GM21786 (cell line): ENCODE data around the gene SRGAP3.
"Not testable (repeated sequence)": the region's sequence is repeated elsewhere in the genome, so short reads cannot be mapped to it uniquely, and the experiment has no call there.

ENCODE experiments used
- ATAC-seq: cut with Tn5 transposase; IDR thresholded peaks from one replicate; pipeline ENCODE4 v1.9.1; 2021; ENCODE audit not compliant: unreplicated experiment

SRGAP3 gene

GRCh38 chr3:9098716-9099675 is 150.4 kb downstream of the SRGAP3 start:
- ATAC-seq, result no peak

DNA sequence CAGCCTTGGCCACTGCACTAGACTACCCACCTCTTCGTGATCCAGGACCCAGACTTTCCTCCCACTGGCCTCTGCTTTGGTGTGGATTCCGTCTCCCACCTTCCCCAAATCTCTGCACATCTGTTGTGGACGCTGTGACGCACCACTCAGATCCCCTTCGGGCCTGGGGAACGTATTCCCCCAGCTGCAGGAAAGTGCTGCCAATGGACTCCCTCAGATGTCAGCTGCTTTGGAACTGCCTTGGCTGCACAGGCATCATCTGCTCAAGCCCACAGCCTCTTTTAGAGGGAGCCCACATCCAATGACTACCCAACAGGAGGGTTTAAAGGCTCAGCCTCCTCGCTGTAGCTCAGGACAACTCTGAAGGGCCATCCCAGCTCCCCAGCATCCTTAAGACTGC is 152.0 kb downstream of the SRGAP3 start:
- ATAC-seq, result no peak

DNA sequence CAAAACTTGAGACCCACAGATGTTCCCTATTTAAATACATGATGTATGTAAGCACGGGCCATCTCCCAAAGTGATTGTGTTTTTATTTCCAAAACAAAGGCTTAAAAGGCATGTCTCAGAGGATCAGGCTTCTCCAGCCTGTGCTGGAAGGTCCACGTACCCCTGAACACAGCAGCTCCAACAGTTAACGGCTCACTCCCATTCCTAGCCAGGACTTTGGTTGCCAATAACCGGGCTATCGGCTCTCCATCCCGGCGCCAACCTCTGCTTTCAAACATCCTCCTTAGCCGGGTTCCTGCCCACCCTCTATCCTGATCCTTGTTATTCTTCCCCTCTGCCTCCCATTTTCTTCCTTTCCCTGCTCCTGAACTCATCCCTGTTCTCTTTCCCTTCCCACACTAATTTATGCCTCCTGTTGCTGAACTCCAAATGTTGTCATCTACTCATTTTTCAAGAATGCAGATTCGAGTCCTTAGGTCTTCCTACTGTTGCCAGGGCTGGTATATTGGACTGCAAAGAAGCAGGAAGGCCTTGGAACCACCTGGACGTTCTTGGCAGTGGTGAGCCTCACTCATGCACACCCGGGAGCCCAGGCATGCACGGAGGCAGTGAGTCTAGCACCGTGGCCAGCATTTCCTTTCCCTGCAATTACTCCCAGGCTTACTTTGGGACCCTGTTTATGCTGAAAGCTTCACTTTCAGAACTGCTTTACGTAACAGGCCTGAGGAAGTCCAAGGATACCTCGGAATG is 157.8 kb downstream of the SRGAP3 start:
- ATAC-seq, result no peak

DNA sequence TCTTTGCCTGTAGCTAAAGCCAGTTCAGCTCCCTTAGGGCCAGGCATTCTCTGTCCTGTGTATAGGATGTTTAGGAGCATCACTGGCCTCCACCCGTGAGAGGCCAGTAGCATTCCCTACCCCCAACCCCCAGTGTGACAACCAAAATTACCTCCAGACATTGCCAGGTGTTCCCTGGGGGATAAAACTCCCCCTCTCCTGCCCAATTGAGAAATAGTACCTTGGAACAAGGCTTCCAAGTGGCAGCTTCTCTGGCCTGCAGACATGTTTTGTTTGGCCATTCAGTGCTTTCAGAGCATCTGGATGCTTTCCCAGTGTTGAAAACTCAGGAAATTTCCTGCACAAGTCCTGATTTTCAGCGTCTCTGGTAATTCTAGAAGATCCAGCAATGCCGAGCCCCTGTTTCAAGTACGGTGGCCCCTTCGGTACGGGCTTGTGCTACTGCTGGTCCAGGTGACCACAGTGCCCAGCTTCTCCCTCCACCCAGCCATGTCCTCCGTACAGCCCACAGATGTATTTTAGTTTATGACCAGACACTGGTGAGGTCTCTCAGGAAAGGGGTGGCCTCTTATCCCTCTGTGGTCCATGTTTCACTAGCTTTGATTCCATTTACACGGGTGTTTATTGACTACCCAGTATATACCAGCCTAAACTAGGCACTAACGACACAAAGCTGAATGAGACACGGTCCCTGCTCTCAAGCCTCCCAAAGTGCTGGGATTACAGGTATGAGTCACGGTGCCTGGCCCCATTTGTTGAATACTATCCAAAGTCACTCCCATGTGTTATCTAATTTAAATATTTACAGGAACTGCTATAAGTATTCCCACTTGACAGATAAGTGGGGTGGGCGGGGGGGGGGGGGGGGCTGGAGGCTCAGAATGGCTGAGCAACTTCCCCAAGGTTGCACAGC is 160.7 kb downstream of the SRGAP3 start:
- no peak for ATAC-seq

- ATAC-seq, result no peak
Observed at GRCh38 chr3:9087831-9088413, 161.5 kb downstream of the SRGAP3 start.

GRCh38 chr3:9085428-9085827 is 164.0 kb downstream of the SRGAP3 start:
- ATAC-seq, result not testable (repeated sequence)

DNA sequence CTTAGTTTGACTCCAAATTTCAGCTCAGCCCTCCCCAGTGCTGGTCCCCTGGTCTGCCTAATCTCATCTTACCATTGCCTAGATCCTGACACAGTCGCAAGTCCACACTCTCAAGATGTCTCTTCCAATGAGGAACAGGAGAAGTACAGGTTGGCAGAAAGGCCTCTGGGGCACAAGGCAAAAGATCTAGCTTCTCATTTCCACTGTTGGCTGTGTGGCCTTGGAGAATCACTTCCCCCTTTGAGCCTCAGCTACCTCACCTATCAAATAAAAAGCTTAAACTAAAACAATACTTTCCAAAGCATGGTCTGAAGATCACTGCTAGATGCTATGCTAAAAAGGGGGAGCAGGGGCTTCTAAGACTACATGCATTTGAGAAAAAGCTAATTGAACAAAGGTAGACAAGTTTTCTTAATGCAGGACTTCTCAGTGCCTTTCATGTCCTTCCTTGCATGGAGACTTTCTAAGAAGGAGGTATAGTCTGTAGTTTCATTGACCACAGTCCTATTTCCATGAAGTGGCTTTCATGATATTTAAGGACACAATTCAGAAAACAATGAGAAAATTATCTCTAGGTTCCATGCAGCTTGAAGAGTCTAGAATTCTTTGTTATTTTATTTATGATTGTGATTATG is 168.1 kb downstream of the SRGAP3 start:
- ATAC-seq, result no peak

DNA sequence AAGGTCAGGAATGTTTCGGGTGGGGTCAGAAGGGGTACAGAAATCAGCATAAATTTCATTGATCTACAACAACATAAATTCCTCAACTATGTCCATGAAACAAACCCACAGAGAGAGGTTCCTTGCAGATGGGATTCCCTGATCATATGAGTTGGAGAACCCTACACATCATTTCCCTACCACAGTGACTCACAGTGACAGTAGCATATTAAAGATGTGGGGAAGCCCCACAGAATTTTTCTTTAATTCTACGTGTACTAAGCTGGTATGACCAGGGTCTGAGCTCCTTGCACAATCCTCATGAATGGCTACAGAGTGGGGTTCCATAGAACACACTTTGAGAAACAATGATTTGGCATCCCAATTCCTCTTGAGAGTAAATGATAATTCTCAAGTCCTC is 169.3 kb downstream of the SRGAP3 start:
- no peak for ATAC-seq

- ATAC-seq, result no peak
Observed at GRCh38 chr3:9079676-9080075, 169.8 kb downstream of the SRGAP3 start.

GRCh38 chr3:9078561-9079240 is 170.7 kb downstream of the SRGAP3 start:
- no peak for ATAC-seq

DNA sequence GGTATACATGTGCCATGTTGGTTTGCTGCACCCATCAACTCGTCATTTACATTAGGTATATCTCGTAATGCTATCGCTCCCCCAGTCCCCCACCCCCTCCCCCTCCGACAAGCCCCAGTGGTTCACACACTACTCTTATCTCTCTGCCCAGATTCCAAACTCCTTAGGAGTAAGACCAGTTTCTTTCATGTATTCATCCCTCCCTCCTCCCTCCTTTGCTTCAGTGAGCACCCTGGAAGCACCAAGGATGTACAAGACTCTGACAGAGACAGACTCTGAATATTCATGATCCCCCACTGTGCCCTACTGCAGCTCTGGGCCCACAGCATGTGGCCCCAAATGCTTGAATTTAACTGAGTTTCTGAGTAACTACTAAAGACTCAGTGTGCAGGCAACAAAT is 172.4 kb downstream of the SRGAP3 start:
- no peak for ATAC-seq

DNA sequence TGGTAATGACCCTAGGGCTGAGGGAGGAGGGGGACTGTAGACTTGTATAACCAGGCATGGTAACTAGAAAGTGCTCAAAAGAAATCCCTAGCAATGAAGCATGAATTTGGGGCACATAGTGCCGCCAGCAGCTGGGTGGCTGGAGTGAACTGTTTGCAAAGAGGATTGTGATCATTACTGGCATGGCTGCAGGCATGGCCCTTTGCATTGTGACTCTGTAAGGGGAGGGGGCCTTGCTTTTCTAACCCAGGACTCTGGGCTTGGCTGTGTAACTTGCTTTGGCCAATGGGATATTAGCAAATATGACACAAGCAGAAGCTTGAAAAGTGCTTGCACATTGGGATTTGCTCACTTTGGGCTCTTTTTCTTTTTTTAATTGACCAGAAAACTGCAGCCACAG is 173.7 kb downstream of the SRGAP3 start:
- no peak for ATAC-seq

DNA sequence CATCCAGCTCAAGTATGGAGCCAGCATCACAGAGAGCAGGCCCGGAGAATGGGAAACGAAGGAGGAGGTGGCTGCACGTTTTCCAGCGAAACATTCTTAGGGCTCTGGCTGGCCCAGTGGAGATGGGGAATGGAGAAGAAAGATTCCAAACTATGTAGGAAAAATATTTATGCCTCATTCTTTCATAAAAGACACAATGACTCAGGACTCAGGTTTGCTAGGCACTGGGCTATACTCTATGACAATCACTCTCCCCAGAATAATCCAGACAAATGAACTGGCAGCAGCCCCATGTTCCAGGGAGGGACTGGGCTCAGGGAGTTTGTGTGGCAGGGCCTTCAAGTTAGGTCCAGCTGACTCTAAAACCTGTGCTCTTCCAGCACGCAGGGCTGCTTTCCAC is 175.4 kb downstream of the SRGAP3 start:
- no peak for ATAC-seq

DNA sequence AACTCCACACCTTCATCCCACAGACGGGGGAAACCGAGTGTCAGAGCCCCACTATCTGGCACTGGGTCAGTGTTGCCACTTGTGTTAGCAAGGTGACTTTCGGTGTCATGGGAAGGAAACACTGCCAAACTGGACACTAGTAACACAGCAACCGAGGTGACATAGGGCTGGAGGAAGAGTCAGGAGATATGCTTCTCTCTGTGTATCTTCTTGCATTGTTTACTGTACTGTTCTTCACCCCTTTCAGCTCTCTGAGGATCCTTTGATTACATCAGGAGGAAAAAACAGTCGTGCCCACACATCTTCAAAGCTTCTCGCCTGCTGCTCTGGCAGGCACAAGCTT is 176.8 kb downstream of the SRGAP3 start:
- ATAC-seq, result no peak

DNA sequence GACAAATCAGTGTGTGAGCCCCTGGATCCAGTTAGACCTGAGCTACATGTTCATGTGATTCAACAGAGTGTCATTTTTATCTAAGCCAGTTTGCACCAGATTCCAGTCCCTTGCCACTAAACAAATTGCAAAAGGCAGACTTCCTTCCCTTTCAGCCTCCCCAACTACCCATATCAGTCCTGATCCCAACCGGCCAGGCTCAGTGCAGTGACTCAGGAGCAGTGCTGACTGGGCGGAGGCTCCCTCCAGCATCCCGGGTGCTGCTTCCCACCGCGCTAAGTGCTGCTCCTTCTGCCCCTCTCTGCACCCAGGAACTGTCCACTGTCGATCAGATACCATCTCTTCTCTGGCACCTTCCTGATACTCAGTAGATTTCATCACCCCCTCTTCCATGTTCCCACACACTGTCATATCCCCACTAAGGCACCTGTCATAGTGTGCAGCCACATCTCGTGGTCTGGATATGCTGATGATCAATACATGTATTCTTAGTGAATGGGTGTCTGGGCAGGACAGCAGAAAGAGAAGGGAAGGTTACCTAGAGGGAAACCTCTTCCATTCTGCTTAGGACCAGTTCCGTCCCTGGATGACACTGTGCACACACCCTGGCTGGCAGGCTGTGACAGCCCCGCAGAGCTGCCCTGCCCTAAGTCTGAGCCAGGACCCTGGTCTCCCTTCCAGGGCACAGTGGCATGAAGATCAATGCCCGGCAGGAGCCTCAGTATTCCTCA is 177.3 kb downstream of the SRGAP3 start:
- no peak for ATAC-seq

GRCh38 chr3:9070961-9071360 is 178.5 kb downstream of the SRGAP3 start:
- no peak for ATAC-seq

DNA sequence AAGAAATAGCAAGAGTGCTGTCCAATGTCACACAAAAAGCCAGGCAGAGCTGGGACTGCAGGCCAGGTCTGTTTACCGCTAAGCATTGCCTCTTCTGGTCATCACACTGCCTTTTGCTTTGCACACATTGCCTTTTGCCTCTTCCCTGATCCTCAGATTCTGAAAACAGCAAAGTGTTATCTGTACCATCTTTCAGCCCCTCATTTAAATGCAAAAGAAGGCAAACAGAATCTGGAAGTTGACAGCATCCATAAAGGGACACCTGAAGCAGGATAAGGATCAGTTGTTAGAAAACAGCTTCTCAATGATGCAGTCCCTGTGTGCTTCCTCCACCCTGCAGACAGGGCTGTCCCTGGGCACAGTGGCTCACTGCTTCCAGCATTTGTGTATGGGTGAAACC is 179.5 kb downstream of the SRGAP3 start:
- no peak for ATAC-seq

- ATAC-seq, result no peak
Observed at GRCh38 chr3:9068051-9068450, 181.4 kb downstream of the SRGAP3 start.

DNA sequence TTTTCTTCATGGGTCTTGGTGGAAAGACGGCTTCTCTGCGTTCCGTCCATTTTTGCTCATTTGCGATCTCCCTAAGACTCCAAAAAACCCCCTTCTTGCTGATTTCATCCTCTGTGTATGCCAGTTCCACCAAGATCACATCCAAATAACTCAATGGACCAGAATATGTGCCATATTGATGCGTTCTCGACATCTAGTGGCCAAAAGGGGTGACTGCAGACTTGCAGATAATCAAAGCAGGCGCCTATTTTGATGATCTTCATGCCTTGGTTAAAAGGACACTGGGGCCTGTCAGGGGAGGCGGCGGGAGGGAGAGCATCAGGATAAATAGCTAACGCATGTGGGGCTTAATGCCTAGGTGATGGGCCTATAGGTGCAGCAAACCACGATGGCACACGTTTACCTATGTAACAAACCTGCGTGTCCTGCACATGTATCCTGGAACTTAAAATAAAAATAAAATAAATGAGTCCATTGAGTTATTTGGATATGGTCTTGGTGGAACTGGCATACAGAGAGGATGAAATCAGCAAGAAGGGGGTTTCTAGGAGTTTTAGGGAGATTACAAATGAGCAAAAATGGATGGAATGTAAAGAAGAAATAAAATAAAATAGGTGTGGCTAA is 182.0 kb downstream of the SRGAP3 start:
- ATAC-seq, result no peak
